Liver (tissue), 9 donors: ENCODE results near the gene FRMD5. TPM values are rescaled to one million over a fixed set of nuclear protein-coding genes. Genes with fewer than 3 reads are reported as not detected.

Source experiments
- DNase-seq: peaks from one replicate; pipeline ENCODE4 v3.0.0-alpha.2; 2017; ENCODE audit warnings: low spot score
- H3K27ac ChIP-seq, 2 donors: one replicate each; pipeline ENCODE4 v1.7.0; 2013; ENCODE audit warnings: inconsistent platforms in 2 of 2, low read length in 2 of 2, control low read depth in 1 of 2, low read depth in 1 of 2, mild to moderate bottlenecking in 1 of 2
- H3K27me3 ChIP-seq, 4 donors: one replicate each; pipeline versions ENCODE4 v1.6.1 to v1.7.0; 2013; ENCODE audit warnings: low read length in 3 of 4, inconsistent platforms in 1 of 4, mild to moderate bottlenecking in 1 of 4, moderate library complexity in 1 of 4; ENCODE audit not compliant: control insufficient read depth in 4 of 4, insufficient read depth in 4 of 4
- H3K36me3 ChIP-seq, 4 donors: one replicate each; pipeline versions ENCODE4 v1.6.1 to v1.7.0; 2013; ENCODE audit warnings: low read length in 3 of 4, mild to moderate bottlenecking in 3 of 4, low read depth in 1 of 4, moderate library complexity in 1 of 4; ENCODE audit not compliant: control insufficient read depth in 4 of 4, insufficient read depth in 3 of 4
- H3K4me1 ChIP-seq, 4 donors: one replicate each; pipeline versions ENCODE4 v1.6.1 to v1.7.0; 2013; ENCODE audit warnings: low read length in 3 of 4, mild to moderate bottlenecking in 3 of 4, moderate library complexity in 1 of 4; ENCODE audit not compliant: control insufficient read depth in 4 of 4, insufficient read depth in 4 of 4
- H3K4me3 ChIP-seq, 3 donors: one replicate each; pipeline versions ENCODE4 v1.6.1 to v1.7.0; 2013; ENCODE audit warnings: low read length in 3 of 3, control low read depth in 1 of 3, low read depth in 1 of 3, mild to moderate bottlenecking in 1 of 3
- H3K9ac ChIP-seq, 2 donors: one replicate each; pipeline ENCODE4 v1.7.0; 2013; ENCODE audit warnings: low read length in 2 of 2, mild to moderate bottlenecking in 2 of 2, moderate library complexity in 2 of 2, control low read depth in 1 of 2, low read depth in 1 of 2
- H3K9me3 ChIP-seq, 4 donors: one replicate each; pipeline versions ENCODE4 v1.6.1 to v1.7.0; 2013; ENCODE audit warnings: low read length in 3 of 4; ENCODE audit not compliant: control insufficient read depth in 4 of 4
- EGR1 ChIP-seq, 2 donors: IDR thresholded peaks; 2 replicates each; pipeline ENCODE4 v1.6.1; 2016 to 2018; ENCODE audit warnings: antibody characterized with exemption in 2 of 2, low read depth in 2 of 2
- FOXA1 ChIP-seq: IDR thresholded peaks from 2 replicates; pipeline ENCODE4 v1.6.1; 2016; ENCODE audit warnings: antibody characterized with exemption
- FOXA2 ChIP-seq: IDR thresholded peaks from 2 replicates; pipeline ENCODE4 v1.6.1; 2016; ENCODE audit warnings: antibody characterized with exemption
- GABPA ChIP-seq, 2 donors: IDR thresholded peaks in 1 of 2; conservative IDR thresholded peaks in 1 of 2; 2 replicates each; pipeline ENCODE4 v1.6.1; 2016; ENCODE audit warnings: antibody characterized with exemption in 2 of 2, mild to moderate bottlenecking in 1 of 2, moderate library complexity in 1 of 2
- HNF4A ChIP-seq, 2 donors: conservative IDR thresholded peaks; 2 replicates each; pipeline ENCODE4 v1.6.1; 2016; ENCODE audit warnings: antibody characterized with exemption in 2 of 2, mild to moderate bottlenecking in 2 of 2
- HNF4G ChIP-seq: IDR thresholded peaks from 2 replicates; pipeline ENCODE4 v1.6.1; 2016; ENCODE audit warnings: antibody characterized with exemption
- JUND ChIP-seq, 2 donors: IDR thresholded peaks; 2 replicates each; pipeline ENCODE4 v1.6.1; 2016; ENCODE audit warnings: antibody characterized with exemption in 2 of 2
- NR2F2 ChIP-seq: IDR thresholded peaks from 2 replicates; pipeline ENCODE4 v1.6.1; 2016; ENCODE audit warnings: antibody characterized with exemption
- RAD21 ChIP-seq, 2 donors: IDR thresholded peaks; 2 replicates each; pipeline ENCODE4 v1.6.1; 2016; ENCODE audit warnings: antibody characterized with exemption in 2 of 2, mild to moderate bottlenecking in 2 of 2
- RXRA ChIP-seq, 2 donors: IDR thresholded peaks; 2 replicates each; pipeline ENCODE4 v1.6.1; 2017 to 2018; ENCODE audit warnings: antibody characterized with exemption in 2 of 2, mild to moderate bottlenecking in 1 of 2
- TAF1 ChIP-seq: conservative IDR thresholded peaks from 2 replicates; pipeline ENCODE4 v1.6.1; 2016; ENCODE audit warnings: antibody characterized with exemption, mild to moderate bottlenecking
- YY1 ChIP-seq: IDR thresholded peaks from 2 replicates; pipeline ENCODE4 v1.6.1; 2016; ENCODE audit warnings: antibody characterized with exemption, mild to moderate bottlenecking
- WGBS: extraction: QIAGEN DNeasy Blood & Tissue Kit; methylation state at CpG from one replicate; pipeline ENCODE4 v1.1.7; 2013; 5-methylcytosine and 5-hydroxymethylcytosine counted together
- polyA plus RNA-seq, 2 donors: library from polyadenylated mRNA; stranded (reverse) in 1 of 2; unstranded in 1 of 2; fragments of 200-250 nt in 1 of 2; fragments of >200 nt in 1 of 2; fragmentation: Nextera tagmentation in 1 of 2; extraction: Ambion mirVana in 1 of 2; gene quantifications; one replicate each; pipeline versions ENCODE4 v1.2.1 to v1.2.3, GENCODE V29; 2013 to 2015
- total RNA-seq, 2 donors: library from RNA; depleted of rRNA; stranded (reverse); fragments of >200 nt; gene quantifications; one replicate each; pipeline ENCODE4 v1.2.3, GENCODE V29; 2014
- TF ChIP-seq, protein P1 (sequence below): IDR thresholded peaks from 2 replicates; pipeline ENCODE4 v1.6.1; 2016; ENCODE audit warnings: antibody characterized with exemption
- TF ChIP-seq, protein P2 (sequence below): IDR thresholded peaks from 2 replicates; pipeline ENCODE4 v1.6.1; 2016; ENCODE audit warnings: antibody characterized with exemption
- TF ChIP-seq, protein P3 (sequence below): fragments of 150-350 bp; IDR thresholded peaks from 2 replicates; pipeline ENCODE4 v1.5.1; 2017; ENCODE audit warnings: improper control_type of control experiment, low read depth, low read length; ENCODE audit not compliant: missing input control
- TF ChIP-seq, protein P4 (sequence below): IDR thresholded peaks from 2 replicates; pipeline ENCODE4 v1.6.1; 2016; ENCODE audit warnings: antibody characterized with exemption
- donor health status: healthy.
- donor health status: healthy.
- donor health status: healthy.
- donor health status: healthy.
- donor health status: healthy.

Gene FRMD5
- total and polyA plus RNA-seq, 4 donors, result 0.01 to 0.25 TPM; not detected in 2

DNA sequence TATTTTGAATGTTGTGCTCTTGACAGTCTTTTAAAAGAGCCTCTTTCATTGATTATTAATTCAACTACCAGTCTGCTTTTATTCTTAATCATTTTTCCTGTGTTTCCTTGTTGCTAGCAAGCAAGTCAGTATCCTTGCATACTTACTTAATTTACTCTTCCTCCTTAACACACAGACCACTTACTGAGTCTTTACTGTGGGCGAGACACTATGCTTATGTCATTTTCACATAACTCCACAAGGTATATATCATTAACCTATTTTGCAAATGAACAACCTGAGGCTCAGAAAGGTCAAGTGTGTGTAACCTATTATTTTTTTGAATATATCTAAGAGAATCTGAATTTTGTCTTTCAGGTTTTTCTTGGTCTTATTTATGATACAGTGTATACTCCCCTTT, 237.3 kb downstream of the FRMD5 start:
- no peak for TF ChIP-seq YY1
- Histone ChIP-seq H3K36me3 (no peaks in the 10 kb centered on the region), H3K9ac (no peak overlapping the region), H3K27ac (no peak overlapping the region), H3K27me3 (peaks cover 0 to 3% (median 0%) of the 10 kb centered on the region in 4 donors), H3K4me1 (no peaks in the 10 kb centered on the region), H3K9me3 (no peaks in the 10 kb centered on the region), H3K4me3 (no peak overlapping the region)
- no peak for DNase-seq
- whole genome bisulfite sequencing, result 75% methylated on average over 1 of the region's 1 CpG

DNA sequence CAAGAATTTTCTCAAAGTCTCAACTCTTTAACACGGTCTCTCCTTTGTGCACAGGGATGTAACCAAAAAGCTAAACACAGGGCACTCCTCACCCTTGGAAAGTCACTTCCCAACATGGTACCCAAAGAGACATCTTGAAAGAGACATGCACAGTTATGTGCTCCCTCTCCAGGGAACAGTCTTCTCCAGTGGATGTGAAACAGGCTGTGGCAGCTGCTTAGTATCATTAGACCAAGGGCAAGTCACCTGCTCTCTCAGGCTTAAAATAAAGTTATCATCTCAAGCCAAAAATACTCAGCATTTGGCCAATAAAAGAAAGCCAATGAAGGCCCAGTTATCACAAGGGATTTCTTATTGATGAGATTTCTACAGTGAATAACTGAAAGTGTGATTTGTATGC, 239.9 kb downstream of the FRMD5 start:
- DNase-seq, result no peak
- 83% methylated on average over 1 of the region's 1 CpG for WGBS
- no peaks in the 10 kb centered on the region for H3K4me1 ChIP-seq
- no peaks in the 10 kb centered on the region for H3K36me3 ChIP-seq
- no peak overlapping the region for H3K27ac ChIP-seq
- no peak overlapping the region for H3K9ac ChIP-seq
- peaks cover 0 to 3% (median 1%) of the 10 kb centered on the region in 4 donors for H3K27me3 ChIP-seq
- TF ChIP-seq, protein P1, sequence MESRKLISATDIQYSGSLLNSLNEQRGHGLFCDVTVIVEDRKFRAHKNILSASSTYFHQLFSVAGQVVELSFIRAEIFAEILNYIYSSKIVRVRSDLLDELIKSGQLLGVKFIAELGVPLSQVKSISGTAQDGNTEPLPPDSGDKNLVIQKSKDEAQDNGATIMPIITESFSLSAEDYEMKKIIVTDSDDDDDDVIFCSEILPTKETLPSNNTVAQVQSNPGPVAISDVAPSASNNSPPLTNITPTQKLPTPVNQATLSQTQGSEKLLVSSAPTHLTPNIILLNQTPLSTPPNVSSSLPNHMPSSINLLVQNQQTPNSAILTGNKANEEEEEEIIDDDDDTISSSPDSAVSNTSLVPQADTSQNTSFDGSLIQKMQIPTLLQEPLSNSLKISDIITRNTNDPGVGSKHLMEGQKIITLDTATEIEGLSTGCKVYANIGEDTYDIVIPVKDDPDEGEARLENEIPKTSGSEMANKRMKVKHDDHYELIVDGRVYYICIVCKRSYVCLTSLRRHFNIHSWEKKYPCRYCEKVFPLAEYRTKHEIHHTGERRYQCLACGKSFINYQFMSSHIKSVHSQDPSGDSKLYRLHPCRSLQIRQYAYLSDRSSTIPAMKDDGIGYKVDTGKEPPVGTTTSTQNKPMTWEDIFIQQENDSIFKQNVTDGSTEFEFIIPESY, result no peak
- TF ChIP-seq RXRA (IDR thresholded peaks at IDR 0.05) (no peak), HNF4A (conservative IDR thresholded peaks at IDR 0.05) (no peak), NR2F2 (no peak), HNF4G (no peak), GABPA (IDR thresholded peaks at IDR 0.05 in 1 of 2, conservative IDR thresholded peaks at IDR 0.05 in 1 of 2) (no peak), FOXA2 (no peak), TAF1 (no peak), RAD21 (IDR thresholded peaks at IDR 0.05) (no peak), JUND (IDR thresholded peaks at IDR 0.05) (no peak)
- TF ChIP-seq, protein P2, sequence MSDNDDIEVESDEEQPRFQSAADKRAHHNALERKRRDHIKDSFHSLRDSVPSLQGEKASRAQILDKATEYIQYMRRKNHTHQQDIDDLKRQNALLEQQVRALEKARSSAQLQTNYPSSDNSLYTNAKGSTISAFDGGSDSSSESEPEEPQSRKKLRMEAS, result no peak
- TF ChIP-seq, protein P3, sequence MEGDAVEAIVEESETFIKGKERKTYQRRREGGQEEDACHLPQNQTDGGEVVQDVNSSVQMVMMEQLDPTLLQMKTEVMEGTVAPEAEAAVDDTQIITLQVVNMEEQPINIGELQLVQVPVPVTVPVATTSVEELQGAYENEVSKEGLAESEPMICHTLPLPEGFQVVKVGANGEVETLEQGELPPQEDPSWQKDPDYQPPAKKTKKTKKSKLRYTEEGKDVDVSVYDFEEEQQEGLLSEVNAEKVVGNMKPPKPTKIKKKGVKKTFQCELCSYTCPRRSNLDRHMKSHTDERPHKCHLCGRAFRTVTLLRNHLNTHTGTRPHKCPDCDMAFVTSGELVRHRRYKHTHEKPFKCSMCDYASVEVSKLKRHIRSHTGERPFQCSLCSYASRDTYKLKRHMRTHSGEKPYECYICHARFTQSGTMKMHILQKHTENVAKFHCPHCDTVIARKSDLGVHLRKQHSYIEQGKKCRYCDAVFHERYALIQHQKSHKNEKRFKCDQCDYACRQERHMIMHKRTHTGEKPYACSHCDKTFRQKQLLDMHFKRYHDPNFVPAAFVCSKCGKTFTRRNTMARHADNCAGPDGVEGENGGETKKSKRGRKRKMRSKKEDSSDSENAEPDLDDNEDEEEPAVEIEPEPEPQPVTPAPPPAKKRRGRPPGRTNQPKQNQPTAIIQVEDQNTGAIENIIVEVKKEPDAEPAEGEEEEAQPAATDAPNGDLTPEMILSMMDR, result no peak
- TF ChIP-seq, protein P4, sequence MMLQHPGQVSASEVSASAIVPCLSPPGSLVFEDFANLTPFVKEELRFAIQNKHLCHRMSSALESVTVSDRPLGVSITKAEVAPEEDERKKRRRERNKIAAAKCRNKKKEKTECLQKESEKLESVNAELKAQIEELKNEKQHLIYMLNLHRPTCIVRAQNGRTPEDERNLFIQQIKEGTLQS, result no peak
- no peaks in the 10 kb centered on the region for H3K9me3 ChIP-seq
- no peak overlapping the region for H3K4me3 ChIP-seq

DNA sequence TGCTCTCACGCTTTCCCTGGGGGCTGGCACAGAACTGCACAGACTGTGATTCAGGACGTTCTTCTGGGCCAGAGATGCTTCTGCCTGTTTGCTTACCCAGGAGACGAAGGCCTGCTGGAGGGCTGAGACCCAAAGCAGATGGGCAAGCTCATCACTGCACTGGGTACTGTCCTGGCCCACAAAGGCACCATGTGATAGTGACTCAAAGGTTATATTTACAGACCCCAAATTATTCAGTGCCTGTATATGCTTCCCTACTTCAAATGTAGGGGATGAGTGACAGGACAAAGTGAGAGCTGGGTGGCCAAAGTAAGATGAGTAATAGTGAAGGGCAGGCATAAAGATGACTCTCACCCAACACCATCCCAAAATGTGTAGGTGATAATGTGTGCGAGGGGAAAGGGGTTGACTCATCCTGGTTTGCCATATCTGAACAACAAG, 240.9 kb downstream of the FRMD5 start:
- Histone ChIP-seq H3K27ac (no peak overlapping the region), H3K9ac (no peak overlapping the region), H3K36me3 (no peaks in the 10 kb centered on the region), H3K4me1 (no peaks in the 10 kb centered on the region), H3K9me3 (no peaks in the 10 kb centered on the region), H3K4me3 (no peak overlapping the region), H3K27me3 (peaks cover 0 to 2% (median 0%) of the 10 kb centered on the region in 4 donors)
- 74% methylated on average over 4 of the region's 4 CpGs for WGBS
- no peak for DNase-seq
- TF ChIP-seq HNF4A (conservative IDR thresholded peaks at IDR 0.05) (no peak), FOXA1 (no peak), EGR1 (IDR thresholded peaks at IDR 0.05; ENCODE audit: low read depth in 2 of 2) (no peak), NR2F2 (no peak), HNF4G (no peak)
